Ovary (tissue), 3 donors: ENCODE data around the gene PCGF3.

Experiments used
- CTCF ChIP-seq, 3 donors: fragments of 450-650 bp in 2 of 3; fragments of 200-600 bp in 1 of 3; IDR thresholded peaks; one replicate each; pipeline versions ENCODE4 v1.5.1 to v1.8.0; 2016 to 2022; ENCODE audit warnings: antibody characterized with exemption in 3 of 3, mild to moderate bottlenecking in 1 of 3
- EP300 ChIP-seq: sonication (generic); formaldehyde crosslinking; IDR thresholded peaks from one replicate; pipeline ENCODE4 v1.6.1; 2017; ENCODE audit warnings: antibody characterized with exemption
- POLR2A ChIP-seq: fragments of 450-650 bp; IDR thresholded peaks from one replicate; pipeline ENCODE4 v1.6.1; 2017; ENCODE audit warnings: antibody characterized with exemption, mild to moderate bottlenecking, moderate library complexity
- donor health status: DM: no; HTN: no; CAD: no.

GRCh38 chr4:744212-744841, 38.7 kb downstream of the PCGF3 start:
- TF ChIP-seq POLR2A, result no peak
- no peak for TF ChIP-seq CTCF (IDR thresholded peaks at IDR 0.05)
- TF ChIP-seq EP300, result no peak
